Activated naive CD4-positive, alpha-beta T cell treated with anti-CD3 and anti-CD28 coated beads, Interleukin-2, amount 50 U/mL, for 24 hours (primary cell): ENCODE results near the gene SULT1C4.
A peak's percentile ranks its signal among the peaks of the same experiment; 100 is the strongest.
"Not testable (repeated sequence)": the region's sequence is repeated elsewhere in the genome, so short reads cannot be mapped to it uniquely, and the experiment has no call there.

Experiments used
- H3K27ac Mint-ChIP-seq: one replicate; pipeline ENCODE4 v1.8.0; 2021; ENCODE audit warnings: mild to moderate bottlenecking, mixed read lengths
- H3K27me3 Mint-ChIP-seq: one replicate; pipeline ENCODE4 v1.8.0; 2021; ENCODE audit warnings: mixed read lengths
- H3K36me3 Mint-ChIP-seq: one replicate; pipeline ENCODE4 v1.8.0; 2021; ENCODE audit warnings: mixed read lengths
- H3K4me1 Mint-ChIP-seq: one replicate; pipeline ENCODE4 v1.8.0; 2021; ENCODE audit warnings: mixed read lengths
- H3K4me3 Mint-ChIP-seq: one replicate; pipeline ENCODE4 v1.8.0; 2021; ENCODE audit warnings: mild to moderate bottlenecking, mixed read lengths
- H3K9me3 Mint-ChIP-seq: one replicate; pipeline ENCODE4 v1.8.0; 2021; ENCODE audit warnings: mixed read lengths

Gene SULT1C4

GRCh38 chr2:108423067-108423466, 45.3 kb downstream of the SULT1C4 start:
- Mint-ChIP-seq H3K4me3 (no peak overlapping the region), H3K36me3 (peaks cover 1% of the 10 kb centered on the region), H3K27ac (no peak overlapping the region), H3K9me3 (no peaks in the 10 kb centered on the region), H3K27me3 (peaks cover 9% of the 10 kb centered on the region), H3K4me1 (no peaks in the 10 kb centered on the region)

GRCh38 chr2:108423502-108424251, 45.9 kb downstream of the SULT1C4 start:
- no peak overlapping the region for H3K27ac Mint-ChIP-seq
- H3K4me3 Mint-ChIP-seq = no peak overlapping the region
- peaks cover 9% of the 10 kb centered on the region for H3K27me3 Mint-ChIP-seq

GRCh38 chr2:108428286-108429009, 50.7 kb downstream of the SULT1C4 start:
- Mint-ChIP-seq H3K27ac (no peak overlapping the region), H3K27me3 (peaks cover 3% of the 10 kb centered on the region), H3K4me3 (no peak overlapping the region), H3K36me3 (peaks cover 1% of the 10 kb centered on the region), H3K4me1 (no peaks in the 10 kb centered on the region), H3K9me3 (no peaks in the 10 kb centered on the region)

More at GRCh38 chr2:108423502-108424251, 45.9 kb downstream of the SULT1C4 start:
- Mint-ChIP-seq H3K4me1 (no peaks in the 10 kb centered on the region), H3K36me3 (peaks cover 1% of the 10 kb centered on the region), H3K9me3 (no peaks in the 10 kb centered on the region)

GRCh38 chr2:108435578-108435977, 57.8 kb downstream of the SULT1C4 start:
- H3K4me3 Mint-ChIP-seq, H3K27me3 Mint-ChIP-seq, H3K4me1 Mint-ChIP-seq, H3K9me3 Mint-ChIP-seq, H3K36me3 Mint-ChIP-seq: not testable (repeated sequence)
- peak overlapping the region; percentile 7 for H3K27ac Mint-ChIP-seq

GRCh38 chr2:108436976-108437375, 59.2 kb downstream of the SULT1C4 start:
- no peaks in the 10 kb centered on the region for H3K36me3 Mint-ChIP-seq
- no peaks in the 10 kb centered on the region for H3K27me3 Mint-ChIP-seq
- no peaks in the 10 kb centered on the region for H3K4me1 Mint-ChIP-seq
- no peak overlapping the region for H3K27ac Mint-ChIP-seq
- no peak overlapping the region for H3K4me3 Mint-ChIP-seq
- no peaks in the 10 kb centered on the region for H3K9me3 Mint-ChIP-seq
